ENCODE measurements around the gene PTBP1.

PTBP1 gene

DNA sequence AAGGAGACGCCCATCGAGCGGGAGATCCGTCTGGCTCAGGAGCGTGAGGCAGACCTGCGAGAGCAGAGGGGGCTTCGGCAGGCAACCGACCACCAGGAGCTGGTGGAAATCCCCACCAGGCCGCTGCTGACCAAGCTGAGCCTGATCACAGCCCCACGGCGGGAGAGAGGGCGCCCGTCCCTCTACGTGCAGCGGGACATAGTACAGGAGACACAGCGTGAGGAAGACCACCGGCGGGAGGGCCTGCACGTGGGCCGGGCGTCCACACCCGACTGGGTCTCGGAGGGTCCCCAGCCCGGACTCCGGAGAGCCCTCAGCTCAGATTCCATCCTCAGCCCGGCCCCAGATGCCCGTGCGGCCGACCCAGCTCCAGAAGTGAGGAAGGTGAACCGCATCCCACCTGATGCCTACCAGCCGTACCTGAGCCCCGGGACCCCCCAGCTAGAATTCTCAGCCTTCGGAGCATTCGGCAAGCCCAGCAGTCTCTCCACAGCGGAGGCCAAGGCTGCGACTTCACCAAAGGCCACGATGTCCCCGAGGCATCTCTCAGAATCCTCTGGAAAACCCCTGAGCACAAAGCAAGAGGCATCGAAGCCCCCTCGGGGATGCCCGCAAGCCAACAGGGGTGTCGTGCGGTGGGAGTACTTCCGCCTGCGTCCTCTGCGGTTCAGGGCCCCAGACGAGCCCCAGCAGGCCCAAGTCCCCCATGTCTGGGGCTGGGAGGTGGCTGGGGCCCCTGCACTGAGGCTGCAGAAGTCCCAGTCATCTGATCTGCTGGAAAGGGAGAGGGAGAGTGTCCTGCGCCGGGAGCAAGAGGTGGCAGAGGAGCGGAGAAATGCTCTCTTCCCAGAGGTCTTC, 39.2 kb upstream of the PTBP1 start:
- H3K79me1 ChIP-seq (ENCODE audit: low read length), result no peaks in the 10 kb centered on the region
- no peak overlapping the region for H3K9ac ChIP-seq (ENCODE audit: low read length)
- H3K36me3 ChIP-seq (ENCODE audit: control insufficient read depth, insufficient read depth, low read length), result no peaks in the 10 kb centered on the region
- no peak overlapping the region for H2BK5ac ChIP-seq (ENCODE audit: low read length)
- no peak overlapping the region for H3K18ac ChIP-seq (ENCODE audit: low read length)
- no peaks in the 10 kb centered on the region for H3K4me1 ChIP-seq (ENCODE audit: control insufficient read depth, low read depth, low read length)
- no peak overlapping the region for H3K4me2 ChIP-seq (ENCODE audit: low read length)
- no peak overlapping the region for H3K27ac ChIP-seq (ENCODE audit: low read depth, low read length)
- H3K79me2 ChIP-seq (ENCODE audit: control insufficient read depth, insufficient read depth, low read length), result no peaks in the 10 kb centered on the region
- no peak overlapping the region for H4K5ac ChIP-seq (ENCODE audit: low read length)
- no peaks in the 10 kb centered on the region for H3K27me3 ChIP-seq (ENCODE audit: insufficient read depth, low read length, poor library complexity)
- no peak for DNase-seq
- no peak overlapping the region for H2AK5ac ChIP-seq (ENCODE audit: low read length)
- WGBS (ENCODE audit: extremely low coverage, insufficient coverage, low lambda C conversion rate), result no CpG with 5 or more reads among the region's 50 CpGs
- no peak overlapping the region for H2BK15ac ChIP-seq (replicated peaks; ENCODE audit: low read depth)
- no peak overlapping the region for H3K4ac ChIP-seq (ENCODE audit: low read depth, low read length)
- H3K56ac ChIP-seq (ENCODE audit: low read length), result no peak overlapping the region
- H2BK120ac ChIP-seq (ENCODE audit: low read depth, low read length), result no peak overlapping the region
- H3K4me3 ChIP-seq (ENCODE audit: low read length), result no peak overlapping the region
- no peak overlapping the region for H3K23ac ChIP-seq (ENCODE audit: low read length)
- H4K8ac ChIP-seq (ENCODE audit: low read depth, low read length), result no peak overlapping the region

DNA sequence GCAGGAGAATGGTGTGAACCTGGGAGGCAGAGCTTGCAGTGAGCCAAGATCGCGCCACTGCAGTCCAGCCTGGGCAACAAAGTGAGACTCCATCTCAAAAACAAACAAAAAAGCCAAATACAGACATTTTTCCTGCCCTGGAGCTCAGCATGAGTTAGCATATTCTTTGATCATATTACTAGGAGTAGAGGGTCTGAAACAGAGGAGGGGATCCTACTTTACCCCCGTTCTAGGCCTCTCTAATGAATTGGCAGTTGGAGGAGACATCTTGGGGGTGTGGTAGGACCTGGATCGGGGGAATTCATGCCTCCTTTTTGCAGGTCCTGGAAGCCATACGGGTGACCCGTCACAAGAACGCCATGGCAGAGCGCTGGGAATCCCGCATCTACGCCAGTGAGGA, 34.1 kb upstream of the PTBP1 start:
- H2BK15ac ChIP-seq (replicated peaks; ENCODE audit: low read depth), result no peak overlapping the region
- H3K4ac ChIP-seq (ENCODE audit: low read depth, low read length), result no peak overlapping the region
- no peak overlapping the region for H2AK5ac ChIP-seq (ENCODE audit: low read length)
- H3K9ac ChIP-seq (ENCODE audit: low read length), result no peak overlapping the region
- no peak overlapping the region for H3K18ac ChIP-seq (ENCODE audit: low read length)
- DNase-seq, result no peak
- H4K8ac ChIP-seq (ENCODE audit: low read depth, low read length), result no peak overlapping the region
- no peaks in the 10 kb centered on the region for H3K36me3 ChIP-seq (ENCODE audit: control insufficient read depth, insufficient read depth, low read length)
- H2BK120ac ChIP-seq (ENCODE audit: low read depth, low read length), result no peak overlapping the region
- no peak overlapping the region for H3K4me2 ChIP-seq (ENCODE audit: low read length)
- H3K4me3 ChIP-seq (ENCODE audit: low read length), result no peak overlapping the region
- no peaks in the 10 kb centered on the region for H3K79me2 ChIP-seq (ENCODE audit: control insufficient read depth, insufficient read depth, low read length)
- H3K27ac ChIP-seq (ENCODE audit: low read depth, low read length), result no peak overlapping the region
- no peaks in the 10 kb centered on the region for H3K27me3 ChIP-seq (ENCODE audit: insufficient read depth, low read length, poor library complexity)
- WGBS (ENCODE audit: extremely low coverage, insufficient coverage, low lambda C conversion rate), result no CpG with 5 or more reads among the region's 10 CpGs
- H3K4me1 ChIP-seq (ENCODE audit: control insufficient read depth, low read depth, low read length), result no peaks in the 10 kb centered on the region
- H3K79me1 ChIP-seq (ENCODE audit: low read length), result no peaks in the 10 kb centered on the region
- no peak overlapping the region for H2BK5ac ChIP-seq (ENCODE audit: low read length)
- H3K56ac ChIP-seq (ENCODE audit: low read length), result no peak overlapping the region
- H4K5ac ChIP-seq (ENCODE audit: low read length), result no peak overlapping the region
- H3K23ac ChIP-seq (ENCODE audit: low read length), result no peak overlapping the region

DNA sequence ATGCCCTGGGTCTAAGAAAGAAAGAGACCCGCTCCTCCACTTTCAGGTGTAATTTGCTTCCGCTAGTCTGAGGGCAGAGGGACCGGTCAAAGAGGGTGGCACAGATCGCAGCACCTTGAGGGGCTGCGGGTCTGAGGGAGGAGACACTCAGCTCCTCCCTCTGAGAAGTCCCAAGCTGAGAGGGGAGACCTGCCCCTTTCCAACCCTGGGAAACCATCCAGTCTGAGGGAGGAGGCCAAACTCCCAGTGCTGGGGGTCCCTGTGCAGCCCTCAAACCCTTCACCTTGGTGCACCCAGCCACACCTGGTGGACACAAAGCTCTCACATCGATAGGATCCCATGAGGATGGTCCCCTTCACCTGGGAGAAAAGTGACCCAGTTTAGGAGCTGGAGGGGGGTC, 33.4 kb upstream of the PTBP1 start:
- no peak overlapping the region for H3K56ac ChIP-seq (ENCODE audit: low read length)
- no peak overlapping the region for H3K4ac ChIP-seq (ENCODE audit: low read depth, low read length)
- no CpG with 5 or more reads among the region's 6 CpGs for WGBS (ENCODE audit: extremely low coverage, insufficient coverage, low lambda C conversion rate)
- no peak overlapping the region for H3K4me2 ChIP-seq (ENCODE audit: low read length)
- no peak overlapping the region for H2AK5ac ChIP-seq (ENCODE audit: low read length)
- no peak overlapping the region for H3K18ac ChIP-seq (ENCODE audit: low read length)
- no peak overlapping the region for H3K9ac ChIP-seq (ENCODE audit: low read length)
- no peaks in the 10 kb centered on the region for H3K36me3 ChIP-seq (ENCODE audit: control insufficient read depth, insufficient read depth, low read length)
- H2BK120ac ChIP-seq (ENCODE audit: low read depth, low read length), result no peak overlapping the region
- H4K8ac ChIP-seq (ENCODE audit: low read depth, low read length), result no peak overlapping the region
- H4K5ac ChIP-seq (ENCODE audit: low read length), result no peak overlapping the region
- no peak for DNase-seq
- H3K27ac ChIP-seq (ENCODE audit: low read depth, low read length), result no peak overlapping the region
- no peaks in the 10 kb centered on the region for H3K27me3 ChIP-seq (ENCODE audit: insufficient read depth, low read length, poor library complexity)
- no peaks in the 10 kb centered on the region for H3K4me1 ChIP-seq (ENCODE audit: control insufficient read depth, low read depth, low read length)
- H3K79me2 ChIP-seq (ENCODE audit: control insufficient read depth, insufficient read depth, low read length), result no peaks in the 10 kb centered on the region
- no peak overlapping the region for H3K23ac ChIP-seq (ENCODE audit: low read length)
- no peak overlapping the region for H3K4me3 ChIP-seq (ENCODE audit: low read length)
- H2BK15ac ChIP-seq (replicated peaks; ENCODE audit: low read depth), result no peak overlapping the region
- H2BK5ac ChIP-seq (ENCODE audit: low read length), result no peak overlapping the region
- no peaks in the 10 kb centered on the region for H3K79me1 ChIP-seq (ENCODE audit: low read length)

DNA sequence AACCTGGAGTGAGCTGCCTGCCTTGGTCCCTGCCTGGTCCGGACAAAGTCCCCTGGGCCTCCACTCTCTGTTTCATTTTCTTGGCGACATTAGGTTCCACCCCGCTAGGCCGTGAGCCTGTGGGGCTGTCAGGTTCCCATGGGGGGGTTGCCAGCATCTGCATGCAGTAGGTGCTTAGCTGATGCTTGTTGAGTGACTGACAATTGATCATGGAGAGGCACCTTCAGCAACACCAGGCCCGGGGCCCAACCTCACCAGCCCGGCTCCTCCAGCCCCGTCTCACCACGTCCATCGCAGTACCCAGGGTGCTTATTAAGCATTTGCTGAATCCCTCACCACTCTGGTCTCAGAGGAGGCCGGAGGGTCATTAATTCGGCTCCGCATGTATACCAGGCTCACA, 33.0 kb upstream of the PTBP1 start:
- Histone ChIP-seq H3K18ac (ENCODE audit: low read length) (no peak overlapping the region), H3K4me2 (ENCODE audit: low read length) (no peak overlapping the region), H3K79me2 (ENCODE audit: control insufficient read depth, insufficient read depth, low read length) (no peaks in the 10 kb centered on the region), H3K9ac (ENCODE audit: low read length) (no peak overlapping the region), H2AK5ac (ENCODE audit: low read length) (no peak overlapping the region), H3K4me3 (ENCODE audit: low read length) (no peak overlapping the region), H3K23ac (ENCODE audit: low read length) (no peak overlapping the region), H3K4ac (ENCODE audit: low read depth, low read length) (no peak overlapping the region), H3K36me3 (ENCODE audit: control insufficient read depth, insufficient read depth, low read length) (no peaks in the 10 kb centered on the region), H3K79me1 (ENCODE audit: low read length) (no peaks in the 10 kb centered on the region), H2BK5ac (ENCODE audit: low read length) (no peak overlapping the region), H4K5ac (ENCODE audit: low read length) (no peak overlapping the region), H2BK15ac (replicated peaks; ENCODE audit: low read depth) (no peak overlapping the region), H3K27me3 (ENCODE audit: insufficient read depth, low read length, poor library complexity) (no peaks in the 10 kb centered on the region), H3K56ac (ENCODE audit: low read length) (no peak overlapping the region), H3K4me1 (ENCODE audit: control insufficient read depth, low read depth, low read length) (no peaks in the 10 kb centered on the region), H3K27ac (ENCODE audit: low read depth, low read length) (no peak overlapping the region), H4K8ac (ENCODE audit: low read depth, low read length) (no peak overlapping the region), H2BK120ac (ENCODE audit: low read depth, low read length) (no peak overlapping the region)
- WGBS (ENCODE audit: extremely low coverage, insufficient coverage, low lambda C conversion rate), result no CpG with 5 or more reads among the region's 12 CpGs
- DNase-seq, result no peak

DNA sequence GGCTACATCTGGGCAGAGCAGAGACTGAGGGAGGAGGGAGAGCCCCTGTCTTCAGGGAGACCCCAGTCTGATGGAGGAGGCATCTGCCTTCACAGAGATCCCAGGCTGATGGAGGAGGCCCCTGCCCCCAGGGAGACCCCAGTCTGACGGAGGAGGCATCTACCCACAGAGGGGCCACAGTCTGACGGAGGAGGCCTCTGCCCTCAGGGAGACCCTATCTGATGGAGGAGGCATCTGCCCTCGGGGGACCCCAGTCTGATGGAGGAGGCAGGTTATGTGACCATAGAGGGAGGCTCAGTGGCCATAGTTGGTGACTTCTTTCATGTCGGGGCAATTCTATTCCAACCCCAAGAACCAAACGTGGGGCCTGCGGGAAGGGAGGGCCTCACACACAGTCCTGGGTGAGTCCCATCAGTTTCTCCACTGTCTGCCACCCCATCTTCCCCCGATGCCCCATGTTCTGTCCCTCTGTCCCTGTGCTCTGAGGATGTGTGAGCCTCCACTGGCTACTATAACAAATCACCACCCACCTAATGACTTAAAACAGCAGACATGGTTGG, 32.0 kb upstream of the PTBP1 start:
- Histone ChIP-seq H3K4me3 (ENCODE audit: low read length) (no peak overlapping the region), H2BK15ac (replicated peaks; ENCODE audit: low read depth) (no peak overlapping the region), H2BK5ac (ENCODE audit: low read length) (no peak overlapping the region), H2AK5ac (ENCODE audit: low read length) (no peak overlapping the region), H3K4me2 (ENCODE audit: low read length) (no peak overlapping the region), H3K79me1 (ENCODE audit: low read length) (no peaks in the 10 kb centered on the region), H3K9ac (ENCODE audit: low read length) (no peak overlapping the region), H3K27ac (ENCODE audit: low read depth, low read length) (no peak overlapping the region), H4K8ac (ENCODE audit: low read depth, low read length) (no peak overlapping the region), H3K4ac (ENCODE audit: low read depth, low read length) (no peak overlapping the region), H3K4me1 (ENCODE audit: control insufficient read depth, low read depth, low read length) (no peaks in the 10 kb centered on the region), H3K36me3 (ENCODE audit: control insufficient read depth, insufficient read depth, low read length) (no peaks in the 10 kb centered on the region), H3K23ac (ENCODE audit: low read length) (no peak overlapping the region), H3K79me2 (ENCODE audit: control insufficient read depth, insufficient read depth, low read length) (no peaks in the 10 kb centered on the region), H2BK120ac (ENCODE audit: low read depth, low read length) (no peak overlapping the region), H4K5ac (ENCODE audit: low read length) (no peak overlapping the region), H3K56ac (ENCODE audit: low read length) (no peak overlapping the region), H3K18ac (ENCODE audit: low read length) (no peak overlapping the region), H3K27me3 (ENCODE audit: insufficient read depth, low read length, poor library complexity) (no peaks in the 10 kb centered on the region)
- DNase-seq, result no peak
- WGBS (ENCODE audit: extremely low coverage, insufficient coverage, low lambda C conversion rate), result no CpG with 5 or more reads among the region's 7 CpGs
